ENCODE results near the gene NSA2. TPM values are rescaled to one million over a fixed set of nuclear protein-coding genes. Genes with fewer than 3 reads are reported as not detected.
"Not testable (repeated sequence)": the region's sequence is repeated elsewhere in the genome, so short reads cannot be mapped to it uniquely, and the experiment has no call there.

NSA2 gene
- total and polyA plus RNA-seq, 2 experiments from 2014 or later, result 46.1 to 85.1 TPM

GRCh38 chr5:74786851-74787250, 19.8 kb downstream of the NSA2 start:
- no peaks in the 10 kb centered on the region for H3K9me3 ChIP-seq (ENCODE audit: low read depth)
- no peaks in the 10 kb centered on the region for H3K27me3 ChIP-seq
- DNase-seq (ENCODE audit: low read depth in 1 of 2, low spot score in 1 of 2), result no peak
- H3K4me1 ChIP-seq (ENCODE audit: low read depth), result no peaks in the 10 kb centered on the region
- no peak for TF ChIP-seq CTCF (IDR thresholded peaks at IDR 0.05; ENCODE audit: low read depth, low read length)
- no peak overlapping the region for H3K4me3 ChIP-seq
- no peak overlapping the region for H3K27ac ChIP-seq
- peaks cover 4% of the 10 kb centered on the region for H3K36me3 ChIP-seq

- no peak overlapping the region for H3K27ac ChIP-seq
- no peaks in the 10 kb centered on the region for H3K27me3 ChIP-seq
- H3K36me3 ChIP-seq, result peaks cover 7% of the 10 kb centered on the region
- no peak for TF ChIP-seq CTCF (IDR thresholded peaks at IDR 0.05; ENCODE audit: low read depth, low read length)
- no peaks in the 10 kb centered on the region for H3K4me1 ChIP-seq (ENCODE audit: low read depth)
- no peak overlapping the region for H3K4me3 ChIP-seq
- H3K9me3 ChIP-seq (ENCODE audit: low read depth), result no peaks in the 10 kb centered on the region
- DNase-seq (ENCODE audit: low read depth in 1 of 2, low spot score in 1 of 2), result no peak
Measured at GRCh38 chr5:74787424-74787823, 20.4 kb downstream of the NSA2 start.

GRCh38 chr5:74791669-74792068, 24.6 kb downstream of the NSA2 start:
- H3K36me3 ChIP-seq, result peaks cover 12% of the 10 kb centered on the region

GRCh38 chr5:74798977-74799911, 32.2 kb downstream of the NSA2 start:
- no peak for TF ChIP-seq CTCF (IDR thresholded peaks at IDR 0.05; ENCODE audit: low read depth, low read length)
- no peak for DNase-seq (ENCODE audit: low read depth in 1 of 2, low spot score in 1 of 2)
- no peaks in the 10 kb centered on the region for H3K4me1 ChIP-seq (ENCODE audit: low read depth)
- H3K27me3 ChIP-seq, result no peaks in the 10 kb centered on the region
- no peak overlapping the region for H3K27ac ChIP-seq
- H3K36me3 ChIP-seq, result peaks cover 12% of the 10 kb centered on the region
- no peaks in the 10 kb centered on the region for H3K9me3 ChIP-seq (ENCODE audit: low read depth)
- no peak overlapping the region for H3K4me3 ChIP-seq

More at GRCh38 chr5:74791669-74792068, 24.6 kb downstream of the NSA2 start:
- H3K4me3 ChIP-seq; H3K9me3 ChIP-seq (ENCODE audit: low read depth); DNase-seq (ENCODE audit: low read depth in 1 of 2, low spot score in 1 of 2); H3K4me1 ChIP-seq (ENCODE audit: low read depth); H3K27ac ChIP-seq; H3K27me3 ChIP-seq: not testable (repeated sequence)

- Histone ChIP-seq H3K36me3 (peaks cover 7% of the 10 kb centered on the region), H3K27me3 (no peaks in the 10 kb centered on the region), H3K4me1 (ENCODE audit: low read depth) (no peaks in the 10 kb centered on the region), H3K4me3 (no peak overlapping the region), H3K9me3 (ENCODE audit: low read depth) (no peaks in the 10 kb centered on the region), H3K27ac (no peak overlapping the region)
- TF ChIP-seq CTCF (IDR thresholded peaks at IDR 0.05; ENCODE audit: low read depth, low read length), result no peak
- DNase-seq (ENCODE audit: low read depth in 1 of 2, low spot score in 1 of 2), result no peak
Measured at GRCh38 chr5:74801197-74801596, 34.1 kb downstream of the NSA2 start.

- H3K4me1 ChIP-seq (ENCODE audit: low read depth), result no peaks in the 10 kb centered on the region
- peaks cover 7% of the 10 kb centered on the region for H3K36me3 ChIP-seq
- H3K27me3 ChIP-seq, result no peaks in the 10 kb centered on the region
- no peak overlapping the region for H3K4me3 ChIP-seq
- no peak overlapping the region for H3K27ac ChIP-seq
- no peak for DNase-seq (ENCODE audit: low read depth in 1 of 2, low spot score in 1 of 2)
- H3K9me3 ChIP-seq (ENCODE audit: low read depth), result no peaks in the 10 kb centered on the region
- TF ChIP-seq CTCF (IDR thresholded peaks at IDR 0.05; ENCODE audit: low read depth, low read length), result no peak
Measured at GRCh38 chr5:74801941-74802340, 34.9 kb downstream of the NSA2 start.
